A549 (cell line): Measurements from ENCODE around the gene RNF43.

Experiments used
- ELK1 ChIP-seq: fragments of 150-350 bp; IDR thresholded peaks from 2 replicates; pipeline ENCODE4 v1.6.1; 2014; ENCODE audit warnings: low read depth, mild to moderate bottlenecking, low read length
- KDM1A ChIP-seq: fragments of 200-600 bp; sonication (generic); IDR thresholded peaks from 2 replicates; pipeline ENCODE4 v1.6.1; 2016; ENCODE audit warnings: low read depth, mild to moderate bottlenecking
- MAX ChIP-seq: IDR thresholded peaks from 2 replicates; pipeline ENCODE4 v1.6.1; 2012
- MAZ ChIP-seq: fragments of 150-350 bp; IDR thresholded peaks from 2 replicates; pipeline ENCODE4 v1.6.1; 2014; ENCODE audit warnings: antibody characterized with exemption, low read depth, low read length, borderline replicate concordance
- POLR2A ChIP-seq: IDR thresholded peaks from 2 replicates; pipeline ENCODE4 v1.6.1; 2012; ENCODE audit warnings: mild to moderate bottlenecking, low read length
- POLR2AphosphoS2 ChIP-seq: conservative IDR thresholded peaks from 2 replicates; pipeline ENCODE4 v1.6.1; 2012; ENCODE audit warnings: low read length, improper control_type of control experiment, inconsistent platforms
- RFX5 ChIP-seq: fragments of 450-650 bp; IDR thresholded peaks from 2 replicates; pipeline ENCODE4 v1.7.1; 2014; ENCODE audit warnings: antibody characterized with exemption, mild to moderate bottlenecking, moderate library complexity
- SMC3 ChIP-seq: fragments of >200 bp; sonication (Bioruptor Twin); formaldehyde crosslinking; IDR thresholded peaks from 3 replicates; pipeline ENCODE4 v1.6.1; 2018; ENCODE audit warnings: inconsistent platforms
- TF ChIP-seq, protein P1 (sequence below): fragments of >200 bp; sonication (Bioruptor Twin); formaldehyde crosslinking; IDR thresholded peaks from 3 replicates; pipeline ENCODE4 v1.5.1; 2016
- TF ChIP-seq, protein P2 (sequence below): fragments of 200-600 bp; sonication (generic); IDR thresholded peaks from 2 replicates; pipeline ENCODE4 v1.6.1; 2016; ENCODE audit warnings: antibody characterized with exemption, mild to moderate bottlenecking, moderate library complexity

GRCh38 chr17:58375811-58376210 is 41.5 kb downstream of the RNF43 start:
- TF ChIP-seq, protein P1, sequence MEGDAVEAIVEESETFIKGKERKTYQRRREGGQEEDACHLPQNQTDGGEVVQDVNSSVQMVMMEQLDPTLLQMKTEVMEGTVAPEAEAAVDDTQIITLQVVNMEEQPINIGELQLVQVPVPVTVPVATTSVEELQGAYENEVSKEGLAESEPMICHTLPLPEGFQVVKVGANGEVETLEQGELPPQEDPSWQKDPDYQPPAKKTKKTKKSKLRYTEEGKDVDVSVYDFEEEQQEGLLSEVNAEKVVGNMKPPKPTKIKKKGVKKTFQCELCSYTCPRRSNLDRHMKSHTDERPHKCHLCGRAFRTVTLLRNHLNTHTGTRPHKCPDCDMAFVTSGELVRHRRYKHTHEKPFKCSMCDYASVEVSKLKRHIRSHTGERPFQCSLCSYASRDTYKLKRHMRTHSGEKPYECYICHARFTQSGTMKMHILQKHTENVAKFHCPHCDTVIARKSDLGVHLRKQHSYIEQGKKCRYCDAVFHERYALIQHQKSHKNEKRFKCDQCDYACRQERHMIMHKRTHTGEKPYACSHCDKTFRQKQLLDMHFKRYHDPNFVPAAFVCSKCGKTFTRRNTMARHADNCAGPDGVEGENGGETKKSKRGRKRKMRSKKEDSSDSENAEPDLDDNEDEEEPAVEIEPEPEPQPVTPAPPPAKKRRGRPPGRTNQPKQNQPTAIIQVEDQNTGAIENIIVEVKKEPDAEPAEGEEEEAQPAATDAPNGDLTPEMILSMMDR: no peak
- no peak for TF ChIP-seq POLR2A
- no peak for TF ChIP-seq RFX5
- TF ChIP-seq POLR2AphosphoS2: no peak
- TF ChIP-seq, protein P2, sequence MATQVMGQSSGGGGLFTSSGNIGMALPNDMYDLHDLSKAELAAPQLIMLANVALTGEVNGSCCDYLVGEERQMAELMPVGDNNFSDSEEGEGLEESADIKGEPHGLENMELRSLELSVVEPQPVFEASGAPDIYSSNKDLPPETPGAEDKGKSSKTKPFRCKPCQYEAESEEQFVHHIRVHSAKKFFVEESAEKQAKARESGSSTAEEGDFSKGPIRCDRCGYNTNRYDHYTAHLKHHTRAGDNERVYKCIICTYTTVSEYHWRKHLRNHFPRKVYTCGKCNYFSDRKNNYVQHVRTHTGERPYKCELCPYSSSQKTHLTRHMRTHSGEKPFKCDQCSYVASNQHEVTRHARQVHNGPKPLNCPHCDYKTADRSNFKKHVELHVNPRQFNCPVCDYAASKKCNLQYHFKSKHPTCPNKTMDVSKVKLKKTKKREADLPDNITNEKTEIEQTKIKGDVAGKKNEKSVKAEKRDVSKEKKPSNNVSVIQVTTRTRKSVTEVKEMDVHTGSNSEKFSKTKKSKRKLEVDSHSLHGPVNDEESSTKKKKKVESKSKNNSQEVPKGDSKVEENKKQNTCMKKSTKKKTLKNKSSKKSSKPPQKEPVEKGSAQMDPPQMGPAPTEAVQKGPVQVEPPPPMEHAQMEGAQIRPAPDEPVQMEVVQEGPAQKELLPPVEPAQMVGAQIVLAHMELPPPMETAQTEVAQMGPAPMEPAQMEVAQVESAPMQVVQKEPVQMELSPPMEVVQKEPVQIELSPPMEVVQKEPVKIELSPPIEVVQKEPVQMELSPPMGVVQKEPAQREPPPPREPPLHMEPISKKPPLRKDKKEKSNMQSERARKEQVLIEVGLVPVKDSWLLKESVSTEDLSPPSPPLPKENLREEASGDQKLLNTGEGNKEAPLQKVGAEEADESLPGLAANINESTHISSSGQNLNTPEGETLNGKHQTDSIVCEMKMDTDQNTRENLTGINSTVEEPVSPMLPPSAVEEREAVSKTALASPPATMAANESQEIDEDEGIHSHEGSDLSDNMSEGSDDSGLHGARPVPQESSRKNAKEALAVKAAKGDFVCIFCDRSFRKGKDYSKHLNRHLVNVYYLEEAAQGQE: no peak
- TF ChIP-seq SMC3: no peak
- TF ChIP-seq ELK1: no peak
- TF ChIP-seq MAX: no peak
- no peak for TF ChIP-seq MAZ
- TF ChIP-seq KDM1A: no peak
